Spleen (tissue), 11 donors: ENCODE results near the gene MAMLD1. TPM values are rescaled to one million over a fixed set of nuclear protein-coding genes. Genes with fewer than 3 reads are reported as not detected.
A peak's percentile ranks its signal among the peaks of the same experiment; 100 is the strongest.

ENCODE experiments used
- DNase-seq: peaks from one replicate; pipeline ENCODE4 v3.0.0-alpha.2; 2020
- H3K27ac ChIP-seq, 8 donors: fragments of 200-600 bp; sonication (generic) in 7 of 8; 1 replicate in 4 of 8; 2 replicates in 4 of 8; pipeline versions ENCODE4 v1.5.0 to v1.8.0; 2016 to 2021; ENCODE audit warnings: inconsistent platforms in 4 of 8, mild to moderate bottlenecking in 4 of 8, moderate library complexity in 1 of 8
- H3K27me3 ChIP-seq, 7 donors: fragments of 200-600 bp; sonication (generic) in 6 of 7; replicated peaks in 1 of 7; 1 replicate in 4 of 7; 2 replicates in 3 of 7; pipeline versions ENCODE4 v1.5.0 to v1.8.0; 2016 to 2021; ENCODE audit warnings: inconsistent platforms in 3 of 7, mild to moderate bottlenecking in 1 of 7
- H3K36me3 ChIP-seq, 6 donors: fragments of 200-600 bp; sonication (generic) in 5 of 6; 1 replicate in 4 of 6; 2 replicates in 2 of 6; pipeline versions ENCODE4 v1.5.0 to v1.8.0; 2016 to 2021; ENCODE audit warnings: inconsistent platforms in 2 of 6
- H3K4me1 ChIP-seq, 6 donors: fragments of 200-600 bp; sonication (generic) in 5 of 6; 1 replicate in 3 of 6; 2 replicates in 3 of 6; pipeline versions ENCODE4 v1.5.0 to v1.8.0; 2016 to 2021; ENCODE audit warnings: inconsistent platforms in 3 of 6
- H3K4me3 ChIP-seq, 8 donors: fragments of 200-600 bp; sonication (generic) in 7 of 8; 1 replicate in 4 of 8; 2 replicates in 4 of 8; pipeline versions ENCODE4 v1.5.0 to v1.8.0; 2016 to 2021; ENCODE audit warnings: inconsistent platforms in 4 of 8, mild to moderate bottlenecking in 4 of 8, moderate library complexity in 2 of 8
- H3K9me3 ChIP-seq, 8 donors: fragments of 200-600 bp; sonication (generic) in 7 of 8; 1 replicate in 4 of 8; 2 replicates in 4 of 8; pipeline versions ENCODE4 v1.5.0 to v1.8.0; 2016 to 2021; ENCODE audit warnings: inconsistent platforms in 4 of 8
- CTCF ChIP-seq, 11 experiments: fragments of 200-600 bp in 7 of 11; fragments of 450-650 bp in 4 of 11; sonication (generic) in 4 of 11; IDR thresholded peaks in 8 of 11; conservative IDR thresholded peaks in 3 of 11; 1 replicate in 7 of 11; 2 replicates in 4 of 11; pipeline versions ENCODE4 v1.4.0 to v1.8.0; 2016 to 2021; ENCODE audit warnings: antibody characterized with exemption in 11 of 11, inconsistent platforms in 4 of 11, mild to moderate bottlenecking in 1 of 11
- POLR2A ChIP-seq, 3 donors: fragments of 450-650 bp; IDR thresholded peaks; one replicate each; pipeline ENCODE4 v1.5.1; 2017; ENCODE audit warnings: antibody characterized with exemption in 3 of 3, mild to moderate bottlenecking in 1 of 3
- POLR2AphosphoS5 ChIP-seq, 3 donors: sonication (generic); formaldehyde crosslinking; IDR thresholded peaks; one replicate each; pipeline ENCODE4 v1.5.1; 2017; ENCODE audit warnings: antibody characterized with exemption in 3 of 3
- WGBS, 5 donors: extraction: QIAGEN DNeasy Blood & Tissue Kit in 3 of 5; methylation state at CpG; one replicate each; pipeline versions ENCODE4 v1.1.5 to v1.1.7; 2013 to 2018; 5-methylcytosine and 5-hydroxymethylcytosine counted together
- intact Hi-C: fragments of 100-400 bp; cut with DNase I; formaldehyde crosslinking; loops from one replicate; pipeline ENCODE4 v1.15.0; 2023; ENCODE audit warnings: low total_unique reads
- polyA plus RNA-seq, 3 donors: library from polyadenylated mRNA; stranded (reverse); fragments of 200-250 nt; gene quantifications; one replicate each; pipeline ENCODE4 v1.2.1, GENCODE V29; 2013
- total RNA-seq, 7 donors: library from RNA; depleted of rRNA in 3 of 7; stranded (reverse); fragments of >200 nt in 3 of 7; fragmentation: NEBNext Ultra II Directional in 4 of 7; extraction: Animal tissue kit (Norgen Biotek cat#: 25700) in 4 of 7; gene quantifications; one replicate each; pipeline versions ENCODE4 v1.1.0 to v1.2.1, GENCODE V29; 2016 to 2021
- donor health status: healthy with polysubstance abuse.
- donor health status: DM: no; HTN: no; CAD: no; lungs with moderate emphysema.
- donor health status: DM: no; HTN: no; CAD: no.
- donor health status: Bipolar disorder and iron deficiency.
- donor health status: healthy.
- donor health status: DM: no; HTN: no; CAD: no.
- donor health status: DM: yes; HTN: yes; CAD: no.

Gene MAMLD1
- total and polyA plus RNA-seq, 10 donors: 1.2 to 7.3 (median 3.7) TPM

DNA sequence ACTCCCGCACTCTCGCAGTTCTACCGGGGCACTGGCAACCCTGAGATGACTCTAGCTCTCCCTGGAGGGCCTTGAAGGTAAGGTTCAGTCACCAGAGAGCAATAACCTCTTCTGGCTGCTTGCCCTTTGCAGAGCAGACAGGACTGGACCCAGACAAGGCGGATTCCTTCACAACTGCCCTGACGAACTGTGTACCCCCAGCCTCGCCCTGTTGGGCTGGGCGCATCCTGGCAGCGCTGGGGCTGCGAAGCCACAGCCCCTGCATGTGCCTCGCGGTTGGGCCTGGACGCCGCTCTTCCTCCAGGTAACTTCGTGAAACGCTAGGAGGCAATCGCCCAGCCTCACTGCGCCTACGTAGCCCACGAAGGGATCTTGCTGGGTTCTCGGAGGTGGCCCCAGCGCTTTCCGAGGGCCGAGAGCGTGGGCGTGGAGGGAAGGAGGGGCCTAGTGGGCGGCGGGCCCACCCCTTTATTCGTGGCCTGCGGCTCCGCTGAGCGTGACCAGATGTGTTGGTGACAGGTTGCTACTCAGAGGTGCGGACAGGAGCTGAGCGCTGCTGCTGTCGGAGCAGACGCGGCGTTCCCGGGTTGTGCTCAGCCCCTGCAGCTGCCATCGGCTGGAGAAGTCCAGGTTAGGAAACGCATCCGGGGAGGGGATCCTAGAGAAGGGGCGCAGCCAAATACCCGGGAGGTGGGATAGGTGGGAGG, 1.9 kb upstream of the MAMLD1 start:
- TF ChIP-seq CTCF (IDR thresholded peaks at IDR 0.05 in 8 of 11, conservative IDR thresholded peaks at IDR 0.05 in 3 of 11) (peak in 1 of 11 experiments; percentile 2), POLR2AphosphoS5 (IDR thresholded peaks at IDR 0.05) (no peak)
- intact Hi-C loops: no loop called here
- Histone ChIP-seq H3K4me3 (peak overlapping the region in 6 of 8 donors; percentile 25 to 77 (median 56)), H3K36me3 (no peaks in the 10 kb centered on the region), H3K27ac (no peak overlapping the region), H3K27me3 (peaks cover 0 to 53% (median 14%) of the 10 kb centered on the region in 7 donors), H3K9me3 (peaks cover 0 to 3% (median 0%) of the 10 kb centered on the region in 8 donors), H3K4me1 (peaks cover 0 to 47% (median 22%) of the 10 kb centered on the region in 6 donors)
- peak; percentile 80 for DNase-seq
- 3 to 56% (median 11%) methylated on average over 20 to 43 of the region's 43 CpGs for WGBS, 5 donors

- no peak for TF ChIP-seq POLR2AphosphoS5 (IDR thresholded peaks at IDR 0.05)
- TF ChIP-seq CTCF (IDR thresholded peaks at IDR 0.05 in 8 of 11, conservative IDR thresholded peaks at IDR 0.05 in 3 of 11): no peak
- no peak for TF ChIP-seq POLR2A (IDR thresholded peaks at IDR 0.05)
- peak; percentile 79 for DNase-seq
- peak overlapping the region in 7 of 8 donors; percentile 9 to 77 (median 54) for H3K4me3 ChIP-seq
- intact Hi-C loops: no loop called here
- 3 to 52% (median 6%) methylated on average over 7 to 37 of the region's 37 CpGs for WGBS, 5 donors
- no peaks in the 10 kb centered on the region for H3K36me3 ChIP-seq
- no peak overlapping the region for H3K27ac ChIP-seq
- peaks cover 0 to 53% (median 14%) of the 10 kb centered on the region in 7 donors for H3K27me3 ChIP-seq
- H3K9me3 ChIP-seq: peaks cover 0 to 3% (median 0%) of the 10 kb centered on the region in 8 donors
- H3K4me1 ChIP-seq: peaks cover 0 to 53% (median 26%) of the 10 kb centered on the region in 6 donors
These were observed 1.3 kb upstream of the MAMLD1 start for GRCh38 chrX:150361777-150362351.

DNA sequence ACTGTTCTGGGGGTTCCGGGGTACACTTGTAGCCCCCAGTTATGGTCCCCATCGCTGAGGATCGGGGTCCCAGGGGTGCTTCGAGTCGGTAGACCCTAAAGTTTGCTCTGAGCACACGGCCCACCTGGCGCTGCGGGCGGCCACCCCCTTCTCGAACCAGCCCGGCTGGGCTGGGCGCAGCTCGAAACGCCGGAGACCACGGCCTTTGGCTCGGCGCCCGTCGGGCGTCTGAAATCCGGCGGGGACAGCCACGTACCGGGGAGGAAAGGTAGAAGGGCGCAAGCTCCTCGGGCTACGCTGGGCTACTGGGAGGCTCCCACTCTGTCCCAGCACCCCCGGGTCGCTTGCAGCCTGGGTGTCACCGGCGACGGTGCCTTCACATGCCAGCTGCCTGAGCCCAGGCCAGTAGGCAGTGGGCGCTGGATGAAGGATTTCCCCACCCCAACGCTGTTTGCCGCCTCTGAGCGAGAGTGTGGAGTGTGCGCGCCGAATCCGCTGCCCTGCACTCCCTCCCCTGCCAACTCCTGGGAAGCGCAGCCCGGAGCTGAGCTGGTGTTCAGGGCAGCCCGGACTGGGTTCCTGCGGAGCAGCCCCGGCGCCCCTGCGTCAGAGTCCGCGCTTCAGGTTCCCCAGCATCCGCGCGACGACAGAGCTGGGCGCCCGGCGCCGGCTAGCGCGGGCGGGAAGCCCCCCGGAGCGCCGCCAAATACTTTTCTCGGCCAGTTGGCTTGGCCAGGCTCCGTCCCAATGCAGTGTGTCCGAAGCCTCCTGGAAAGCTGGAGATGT, 637 bp downstream of the MAMLD1 start:
- WGBS, 5 donors: 0 to 38% (median 16%) methylated on average over 18 to 67 of the region's 67 CpGs; no CpG with 5 or more reads in 1 of the 5 donors
- intact Hi-C loops: no loop called here
- no peaks in the 10 kb centered on the region for H3K36me3 ChIP-seq
- peaks cover 0 to 53% (median 14%) of the 10 kb centered on the region in 7 donors for H3K27me3 ChIP-seq
- peak; percentile 80 for DNase-seq
- peak overlapping the region; percentile 13 to 86 (median 74) for H3K27ac ChIP-seq
- TF ChIP-seq POLR2A (IDR thresholded peaks at IDR 0.05): no peak
- TF ChIP-seq CTCF (IDR thresholded peaks at IDR 0.05 in 8 of 11, conservative IDR thresholded peaks at IDR 0.05 in 3 of 11): no peak
- no peak for TF ChIP-seq POLR2AphosphoS5 (IDR thresholded peaks at IDR 0.05)
- peaks cover 0 to 3% (median 0%) of the 10 kb centered on the region in 8 donors for H3K9me3 ChIP-seq
- H3K4me1 ChIP-seq: peaks cover 0 to 53% (median 26%) of the 10 kb centered on the region in 6 donors
- H3K4me3 ChIP-seq: peak overlapping the region; percentile 22 to 77 (median 52)
